ENCODE measurements around the gene CXCR5. TPM values are rescaled to one million over a fixed set of nuclear protein-coding genes. Genes with fewer than 3 reads are reported as not detected.

The CXCR5 gene
- total RNA-seq, 2 donors from 2014 or later, result not detected

- WGBS, 2 donors, result 42 to 51% methylated on average over 17 to 24 of the region's 24 CpGs
- H3K36me3 ChIP-seq (replicated peaks in 1 of 2; ENCODE audit: insufficient read depth in 1 of 2, low read depth in 2 of 2), result peaks cover 3 to 12% of the 10 kb centered on the region in 2 donors
- no peak for TF ChIP-seq POLR2A (IDR thresholded peaks at IDR 0.05)
- TF ChIP-seq, protein P1, sequence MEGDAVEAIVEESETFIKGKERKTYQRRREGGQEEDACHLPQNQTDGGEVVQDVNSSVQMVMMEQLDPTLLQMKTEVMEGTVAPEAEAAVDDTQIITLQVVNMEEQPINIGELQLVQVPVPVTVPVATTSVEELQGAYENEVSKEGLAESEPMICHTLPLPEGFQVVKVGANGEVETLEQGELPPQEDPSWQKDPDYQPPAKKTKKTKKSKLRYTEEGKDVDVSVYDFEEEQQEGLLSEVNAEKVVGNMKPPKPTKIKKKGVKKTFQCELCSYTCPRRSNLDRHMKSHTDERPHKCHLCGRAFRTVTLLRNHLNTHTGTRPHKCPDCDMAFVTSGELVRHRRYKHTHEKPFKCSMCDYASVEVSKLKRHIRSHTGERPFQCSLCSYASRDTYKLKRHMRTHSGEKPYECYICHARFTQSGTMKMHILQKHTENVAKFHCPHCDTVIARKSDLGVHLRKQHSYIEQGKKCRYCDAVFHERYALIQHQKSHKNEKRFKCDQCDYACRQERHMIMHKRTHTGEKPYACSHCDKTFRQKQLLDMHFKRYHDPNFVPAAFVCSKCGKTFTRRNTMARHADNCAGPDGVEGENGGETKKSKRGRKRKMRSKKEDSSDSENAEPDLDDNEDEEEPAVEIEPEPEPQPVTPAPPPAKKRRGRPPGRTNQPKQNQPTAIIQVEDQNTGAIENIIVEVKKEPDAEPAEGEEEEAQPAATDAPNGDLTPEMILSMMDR (IDR thresholded peaks at IDR 0.05), result peak; percentile 82 to 98 (median 96)
- peak overlapping the region; percentile 15 to 54 (median 32) for H3K27ac ChIP-seq
- H3K27me3 ChIP-seq, result no peaks in the 10 kb centered on the region
- peak; percentile 73 for ATAC-seq
- H3K4me3 ChIP-seq, result no peak overlapping the region
- DNase-seq, result peak; percentile 89 to 92 (median 90)
- intact Hi-C loops (cut with DNase I), result loop anchor here (2.0 kb wide), 1 partner anchor 51 kb away; no protein-coding TSS in a partner anchor
- H3K9me3 ChIP-seq, result no peaks in the 10 kb centered on the region
- H3K4me1 ChIP-seq, result peaks cover 56% of the 10 kb centered on the region
Measured at GRCh38 chr11:118907051-118908042, 23.7 kb downstream of the CXCR5 start.

- intact Hi-C loops (cut with DNase I), result no loop called here
- Histone ChIP-seq H3K4me3 (no peak overlapping the region), H3K9me3 (no peaks in the 10 kb centered on the region), H3K36me3 (replicated peaks in 1 of 2; ENCODE audit: insufficient read depth in 1 of 2, low read depth in 2 of 2) (peaks cover 0 to 7% of the 10 kb centered on the region in 2 donors), H3K27me3 (no peaks in the 10 kb centered on the region), H3K27ac (peak overlapping the region in 3 of 4 donors; percentile 27 to 95 (median 54)), H3K4me1 (peaks cover 65% of the 10 kb centered on the region)
- TF ChIP-seq POLR2A (IDR thresholded peaks at IDR 0.05), result no peak
- TF ChIP-seq, protein P1 (IDR thresholded peaks at IDR 0.05), result no peak
- ATAC-seq, result no peak
- DNase-seq, result no peak
- 70 to 73% methylated on average over 12 to 13 of the region's 13 CpGs for WGBS, 2 donors
Measured at GRCh38 chr11:118908264-118908663, 24.6 kb downstream of the CXCR5 start.

DNA sequence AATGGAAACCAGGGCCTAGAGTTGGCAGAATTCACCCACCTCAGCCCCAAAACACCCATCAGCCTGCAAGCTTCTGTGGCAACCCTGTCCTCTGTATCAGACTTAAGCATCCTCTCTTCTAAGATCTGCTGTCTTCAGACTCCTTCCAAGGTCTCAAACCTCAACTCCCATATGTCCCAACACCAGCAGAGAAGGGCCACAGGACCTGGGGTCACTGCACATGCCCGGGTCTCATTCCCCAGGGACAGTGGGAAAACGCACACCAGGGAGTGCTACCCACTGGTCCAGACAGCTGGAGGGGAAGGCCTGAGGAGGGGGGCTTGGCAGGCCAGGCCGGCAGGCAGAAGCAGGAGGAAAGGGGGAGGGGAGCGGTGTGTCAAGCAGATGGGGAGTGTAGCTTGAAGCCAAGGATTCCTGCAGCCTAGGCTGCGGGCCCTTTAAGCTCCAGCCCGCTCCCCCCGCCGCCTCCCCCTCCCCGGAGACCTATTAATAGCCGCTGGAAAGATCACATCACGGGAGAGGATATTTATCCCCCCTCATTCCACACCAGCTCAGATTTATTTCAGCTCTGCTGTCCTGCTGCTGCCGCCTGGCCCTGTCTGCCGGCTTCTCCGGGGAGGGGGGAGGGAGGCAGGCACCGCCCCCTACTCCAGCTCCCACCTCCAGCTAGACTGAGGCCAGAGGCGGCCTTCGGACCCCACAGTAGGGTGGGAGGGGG, 25.4 kb downstream of the CXCR5 start:
- WGBS, 2 donors, result 10 to 22% methylated on average over 12 to 17 of the region's 17 CpGs
- no peak overlapping the region for H3K4me3 ChIP-seq
- H3K36me3 ChIP-seq (replicated peaks in 1 of 2; ENCODE audit: insufficient read depth in 1 of 2, low read depth in 2 of 2), result peaks cover 0 to 7% of the 10 kb centered on the region in 2 donors
- TF ChIP-seq POLR2A (IDR thresholded peaks at IDR 0.05), result peak in 2 of 3 donors; percentile 41 to 53
- TF ChIP-seq, protein P1 (IDR thresholded peaks at IDR 0.05), result peak in 1 of 7 experiments; percentile 4
- ATAC-seq (peak; percentile 21), DNase-seq (peak; percentile 71 to 81 (median 78))
- H3K9me3 ChIP-seq, result no peaks in the 10 kb centered on the region
- intact Hi-C loops (cut with DNase I), result no loop called here
- H3K27ac ChIP-seq, result peak overlapping the region; percentile 95 to 99 (median 96)
- no peaks in the 10 kb centered on the region for H3K27me3 ChIP-seq
- H3K4me1 ChIP-seq, result peaks cover 73% of the 10 kb centered on the region

GRCh38 chr11:118909619-118910308, 26.1 kb downstream of the CXCR5 start:
- intact Hi-C loops (cut with DNase I), result no loop called here
- peaks cover 80% of the 10 kb centered on the region for H3K4me1 ChIP-seq

More at GRCh38 chr11:118909619-118910308, 26.1 kb downstream of the CXCR5 start:
- Histone ChIP-seq H3K27ac (peak overlapping the region; percentile 95 to 99 (median 96)), H3K36me3 (replicated peaks in 1 of 2; ENCODE audit: insufficient read depth in 1 of 2, low read depth in 2 of 2) (peaks cover 0 to 7% of the 10 kb centered on the region in 2 donors), H3K27me3 (no peaks in the 10 kb centered on the region), H3K9me3 (no peaks in the 10 kb centered on the region), H3K4me3 (no peak overlapping the region)
- no peak for TF ChIP-seq POLR2A (IDR thresholded peaks at IDR 0.05)
- TF ChIP-seq, protein P1 (IDR thresholded peaks at IDR 0.05), result no peak
- peak in 1 of 4 donors; percentile 23 for DNase-seq
- 53 to 63% methylated on average over 13 to 20 of the region's 21 CpGs for WGBS, 2 donors
- ATAC-seq, result no peak
